H1 (cell line): ENCODE measurements around the gene AGBL5.

Source experiments
- ATF2 ChIP-seq: IDR thresholded peaks from 2 replicates; pipeline ENCODE4 v1.6.1; 2012; ENCODE audit warnings: low read length, inconsistent platforms
- ATF3 ChIP-seq: IDR thresholded peaks from 2 replicates; pipeline ENCODE4 v1.6.1; 2011; ENCODE audit warnings: low read depth, mild to moderate bottlenecking, low read length; ENCODE audit not compliant: insufficient read depth
- CEBPB ChIP-seq: IDR thresholded peaks from 2 replicates; pipeline ENCODE4 v1.6.1; 2012; ENCODE audit warnings: low read depth, low read length
- CHD2 ChIP-seq: IDR thresholded peaks from 2 replicates; pipeline ENCODE4 v1.6.1; 2012; ENCODE audit warnings: low read length, improper control_type of control experiment
- CTBP2 ChIP-seq: IDR thresholded peaks from 2 replicates; pipeline ENCODE4 v1.7.0; 2011; ENCODE audit warnings: borderline replicate concordance, mild to moderate bottlenecking, moderate library complexity, mixed read lengths, low read length; ENCODE audit not compliant: insufficient read depth, insufficient read length
- CTCF ChIP-seq, 3 experiments: IDR thresholded peaks; 1 replicate in 2 of 3; 2 replicates in 1 of 3; pipeline versions ENCODE4 v1.5.1 to v1.6.1; 2011; ENCODE audit warnings: low read length in 3 of 3, mild to moderate bottlenecking in 3 of 3, inconsistent platforms in 2 of 3, low read depth in 1 of 3, moderate library complexity in 1 of 3; ENCODE audit not compliant: insufficient read depth in 1 of 3; ENCODE audit errors: control extremely low read depth in 1 of 3
- EZH2 ChIP-seq: fragments of 200-600 bp; sonication (generic); IDR thresholded peaks from 2 replicates; pipeline ENCODE4 v1.7.1; 2012; ENCODE audit warnings: low read depth, mild to moderate bottlenecking, moderate library complexity, low read length, inconsistent platforms; ENCODE audit not compliant: severe bottlenecking
- MAX ChIP-seq: IDR thresholded peaks from 2 replicates; pipeline ENCODE4 v1.6.1; 2012; ENCODE audit warnings: inconsistent platforms
- RAD21 ChIP-seq, 2 experiments: IDR thresholded peaks in 1 of 2; conservative IDR thresholded peaks in 1 of 2; 2 replicates each; pipeline ENCODE4 v1.6.1; 2011; ENCODE audit warnings: low read depth in 2 of 2, low read length in 2 of 2, improper control_type of control experiment in 1 of 2, inconsistent platforms in 1 of 2, mild to moderate bottlenecking in 1 of 2, moderate library complexity in 1 of 2
- SIRT6 ChIP-seq: IDR thresholded peaks from one replicate; pipeline ENCODE4 v1.7.1; 2012; ENCODE audit warnings: low read length, inconsistent platforms
- SP2 ChIP-seq: IDR thresholded peaks from 2 replicates; pipeline ENCODE4 v1.6.1; 2012; ENCODE audit warnings: mild to moderate bottlenecking, low read length, inconsistent platforms
- TEAD4 ChIP-seq: IDR thresholded peaks from 2 replicates; pipeline ENCODE4 v1.6.1; 2012; ENCODE audit warnings: low read depth, low read length, inconsistent platforms, mixed read lengths
- YY1 ChIP-seq: IDR thresholded peaks from 2 replicates; pipeline ENCODE4 v1.6.1; 2011; ENCODE audit warnings: low read depth, mild to moderate bottlenecking, low read length
- ZNF274 ChIP-seq: IDR thresholded peaks from 2 replicates; pipeline ENCODE4 v1.7.0; 2012; ENCODE audit warnings: low read length, borderline replicate concordance; ENCODE audit errors: extremely low read depth

GRCh38 chr2:27080140-27080469, 28.6 kb downstream of the AGBL5 start:
- TF ChIP-seq ATF3 = no peak
- no peak for TF ChIP-seq CEBPB
- TF ChIP-seq YY1 = no peak
- TF ChIP-seq TEAD4 = no peak
- no peak for TF ChIP-seq EZH2
- TF ChIP-seq CTCF (IDR thresholded peaks at IDR 0.05; ENCODE audit: control extremely low read depth in 1 of 3, insufficient read depth in 1 of 3, low read depth in 1 of 3, low read length in 3 of 3) = no peak
- TF ChIP-seq CTBP2 = no peak
- TF ChIP-seq CHD2 = no peak
- no peak for TF ChIP-seq MAX
- TF ChIP-seq SP2 = no peak
- TF ChIP-seq SIRT6 = no peak
- TF ChIP-seq RAD21 (IDR thresholded peaks at IDR 0.05 in 1 of 2, conservative IDR thresholded peaks at IDR 0.05 in 1 of 2; ENCODE audit: low read depth in 2 of 2, low read length in 2 of 2) = no peak
- TF ChIP-seq ATF2 = no peak
- TF ChIP-seq ZNF274 = no peak
